Measurements from ENCODE around the gene CD300LD.

The CD300LD gene

DNA sequence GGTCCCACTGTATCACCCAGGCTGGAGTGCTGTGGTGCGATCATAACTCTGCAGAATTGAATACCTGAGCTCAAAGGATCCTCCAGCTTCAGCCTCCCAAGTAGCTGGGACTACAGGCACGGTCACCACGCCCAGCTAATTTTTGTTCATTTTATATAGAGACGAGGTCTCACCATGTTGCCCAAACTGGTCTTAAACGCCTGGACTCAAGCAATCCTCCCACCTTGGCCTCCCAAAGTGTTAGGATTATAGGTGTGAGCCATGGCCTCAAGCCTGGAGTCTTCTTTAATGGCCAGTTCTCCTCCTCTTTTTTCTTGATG, 61.3 kb downstream of the CD300LD start:
- TF ChIP-seq, protein P1, sequence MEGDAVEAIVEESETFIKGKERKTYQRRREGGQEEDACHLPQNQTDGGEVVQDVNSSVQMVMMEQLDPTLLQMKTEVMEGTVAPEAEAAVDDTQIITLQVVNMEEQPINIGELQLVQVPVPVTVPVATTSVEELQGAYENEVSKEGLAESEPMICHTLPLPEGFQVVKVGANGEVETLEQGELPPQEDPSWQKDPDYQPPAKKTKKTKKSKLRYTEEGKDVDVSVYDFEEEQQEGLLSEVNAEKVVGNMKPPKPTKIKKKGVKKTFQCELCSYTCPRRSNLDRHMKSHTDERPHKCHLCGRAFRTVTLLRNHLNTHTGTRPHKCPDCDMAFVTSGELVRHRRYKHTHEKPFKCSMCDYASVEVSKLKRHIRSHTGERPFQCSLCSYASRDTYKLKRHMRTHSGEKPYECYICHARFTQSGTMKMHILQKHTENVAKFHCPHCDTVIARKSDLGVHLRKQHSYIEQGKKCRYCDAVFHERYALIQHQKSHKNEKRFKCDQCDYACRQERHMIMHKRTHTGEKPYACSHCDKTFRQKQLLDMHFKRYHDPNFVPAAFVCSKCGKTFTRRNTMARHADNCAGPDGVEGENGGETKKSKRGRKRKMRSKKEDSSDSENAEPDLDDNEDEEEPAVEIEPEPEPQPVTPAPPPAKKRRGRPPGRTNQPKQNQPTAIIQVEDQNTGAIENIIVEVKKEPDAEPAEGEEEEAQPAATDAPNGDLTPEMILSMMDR (IDR thresholded peaks at IDR 0.05; ENCODE audit: low read depth, low read length): no peak
- Histone ChIP-seq H3K4me3 (ENCODE audit: low read depth, low read length) (no peak overlapping the region), H3K27ac (no peak overlapping the region), H3K27me3 (ENCODE audit: insufficient read depth, low read depth, severe bottlenecking) (peaks cover 100% of the 10 kb centered on the region), H3K9me3 (ENCODE audit: severe bottlenecking) (peaks cover 27% of the 10 kb centered on the region), H3K36me3 (no peaks in the 10 kb centered on the region)
- no peak for DNase-seq

Measured in WERI-Rb-1 (cell line).